ENCODE measurements around the gene CSNK1E.
"Not testable (repeated sequence)": the region's sequence is repeated elsewhere in the genome, so short reads cannot be mapped to it uniquely, and the experiment has no call there.

Gene CSNK1E
- long read RNA-seq, transcript CSNK1E-203 (11 exons, 2,791 nt), result major isoform, 7 of 18 reads
- long read RNA-seq, partial matches to known transcripts, result 5 of 18 reads
- long read RNA-seq, other reads (novel, unspliced or antisense), result 2 of 18 reads

DNA sequence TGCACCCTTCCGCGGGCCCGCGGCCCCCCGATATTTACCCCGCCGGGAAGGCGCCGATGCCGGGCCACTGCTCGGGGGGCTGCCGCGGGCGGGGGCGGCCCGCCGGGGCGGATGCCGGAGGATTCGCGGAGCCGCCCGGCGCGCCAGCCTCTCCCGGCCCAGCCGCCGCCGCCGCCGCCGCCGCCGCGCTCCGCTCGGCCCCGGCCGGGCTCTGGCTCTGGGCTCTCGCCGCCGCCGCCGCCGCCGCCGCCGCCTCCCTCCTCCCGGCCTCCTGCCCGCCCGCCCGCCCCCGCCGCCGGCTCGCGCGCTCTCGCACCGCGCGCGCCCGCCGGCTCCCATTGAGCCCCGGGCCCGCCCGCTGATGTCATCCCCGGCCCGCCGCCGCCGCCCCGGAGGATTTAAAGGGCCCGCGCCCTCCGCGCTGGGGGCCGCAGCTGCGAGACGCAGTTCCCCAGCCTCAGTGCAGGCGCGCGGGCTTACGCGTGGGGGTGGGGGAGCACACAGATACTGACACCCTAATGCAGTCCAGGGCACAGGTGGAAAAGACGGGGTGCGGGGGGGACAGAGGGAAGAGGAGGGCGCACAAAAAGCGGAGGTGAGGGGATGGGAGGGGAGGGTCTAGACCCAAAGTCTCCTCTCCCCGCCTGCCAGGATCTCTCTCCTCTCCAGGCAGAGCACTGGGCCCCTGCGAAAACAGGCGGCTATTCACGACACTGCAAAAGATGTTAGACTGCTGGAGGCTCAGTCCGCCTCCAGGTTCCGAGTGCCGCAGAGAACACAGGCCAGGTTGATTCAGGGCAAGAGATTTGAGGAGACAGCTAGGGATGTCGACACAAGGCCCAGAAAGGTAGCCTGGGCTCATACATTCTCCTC, at the start of gene CSNK1E:
CSNK1E (minus strand) TSS at position 312 of the 873 bp plus-strand sequence. CDS start 3,276 bp downstream, outside the sequence.
- peak within 1 kb of the TSS; percentile 67 for H3K4me3 ChIP-seq (replicated peaks; ENCODE audit: insufficient read depth, low read length)
- DNase-seq (ENCODE audit: low read depth in 1 of 2, low spot score in 1 of 2), result peak; percentile 49 to 51
- H3K27ac ChIP-seq (replicated peaks), result peak within 1 kb of the TSS; percentile 69
- H3K27me3 ChIP-seq (ENCODE audit: insufficient read depth, poor library complexity, severe bottlenecking), result no peaks in the 10 kb centered on the region
- no peak for TF ChIP-seq GABPA (IDR thresholded peaks at IDR 0.05; ENCODE audit: low read depth)
- no peak for TF ChIP-seq SPI1 (IDR thresholded peaks at IDR 0.05; ENCODE audit: borderline replicate concordance, low read depth)
- no peak for TF ChIP-seq POLR2AphosphoS5 (IDR thresholded peaks at IDR 0.05; ENCODE audit: low read depth)
- TF ChIP-seq CTCF (IDR thresholded peaks at IDR 0.05; ENCODE audit: insufficient read depth, low read length), result no peak

DNA sequence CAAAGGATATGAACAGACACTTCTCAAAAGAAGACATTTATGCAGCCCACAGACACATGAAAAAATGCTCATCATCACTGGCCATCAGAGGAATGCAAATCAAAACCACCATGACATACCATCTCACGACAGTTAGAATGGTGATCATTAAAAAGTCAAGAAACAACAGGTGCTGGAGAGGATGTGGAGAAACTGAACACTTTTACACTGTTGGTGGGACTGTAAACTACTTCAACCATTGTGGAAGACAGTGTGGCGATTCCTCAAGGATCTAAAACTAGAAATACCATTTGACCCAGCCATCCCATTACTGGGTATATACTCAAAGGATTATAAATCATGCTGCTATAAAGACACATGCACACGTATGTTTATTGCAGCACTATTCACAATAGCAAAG, 48.6 kb upstream of the CSNK1E start:
- DNase-seq (ENCODE audit: low read depth in 1 of 2, low spot score in 1 of 2); H3K4me3 ChIP-seq (replicated peaks; ENCODE audit: insufficient read depth, low read length); H3K27me3 ChIP-seq (ENCODE audit: insufficient read depth, poor library complexity, severe bottlenecking); H3K27ac ChIP-seq (replicated peaks): not testable (repeated sequence)

GRCh38 chr22:38365174-38365573, 47.9 kb upstream of the CSNK1E start:
- not testable (repeated sequence) for DNase-seq (ENCODE audit: low read depth in 1 of 2, low spot score in 1 of 2); H3K4me3 ChIP-seq (replicated peaks; ENCODE audit: insufficient read depth, low read length); H3K27me3 ChIP-seq (ENCODE audit: insufficient read depth, poor library complexity, severe bottlenecking); H3K27ac ChIP-seq (replicated peaks)

DNA sequence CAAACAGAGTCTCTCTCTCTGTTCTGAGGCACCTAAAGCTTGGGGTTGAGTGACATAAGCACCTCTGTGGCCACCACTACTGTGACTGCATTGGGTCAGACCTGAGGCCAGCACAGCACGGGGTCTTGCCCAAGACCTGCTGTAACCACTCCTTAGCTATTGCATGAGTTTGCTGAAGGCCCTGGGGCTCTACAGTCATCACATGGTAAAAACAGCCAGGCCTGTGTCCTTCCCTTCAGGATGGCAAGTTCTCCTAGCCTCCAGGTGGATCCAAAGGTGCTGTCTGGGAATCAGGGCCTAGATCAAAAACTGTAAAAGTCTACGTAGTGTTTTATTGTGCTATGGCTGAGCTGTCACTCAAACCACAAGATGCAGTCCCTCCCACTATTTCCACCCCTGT, 43.3 kb upstream of the CSNK1E start:
- H3K27me3 ChIP-seq (ENCODE audit: insufficient read depth, poor library complexity, severe bottlenecking); H3K4me3 ChIP-seq (replicated peaks; ENCODE audit: insufficient read depth, low read length): not testable (repeated sequence)
- H3K27ac ChIP-seq (replicated peaks), result peak overlapping the region; percentile 33; the same call in 1 of the 2 replicates
- peak in 1 of 2 experiments; percentile 67 for DNase-seq (ENCODE audit: low read depth in 1 of 2, low spot score in 1 of 2)

GRCh38 chr22:38359817-38360216, 42.6 kb upstream of the CSNK1E start:
- H3K27ac ChIP-seq (replicated peaks); DNase-seq (ENCODE audit: low read depth in 1 of 2, low spot score in 1 of 2); H3K27me3 ChIP-seq (ENCODE audit: insufficient read depth, poor library complexity, severe bottlenecking); H3K4me3 ChIP-seq (replicated peaks; ENCODE audit: insufficient read depth, low read length): not testable (repeated sequence)

DNA sequence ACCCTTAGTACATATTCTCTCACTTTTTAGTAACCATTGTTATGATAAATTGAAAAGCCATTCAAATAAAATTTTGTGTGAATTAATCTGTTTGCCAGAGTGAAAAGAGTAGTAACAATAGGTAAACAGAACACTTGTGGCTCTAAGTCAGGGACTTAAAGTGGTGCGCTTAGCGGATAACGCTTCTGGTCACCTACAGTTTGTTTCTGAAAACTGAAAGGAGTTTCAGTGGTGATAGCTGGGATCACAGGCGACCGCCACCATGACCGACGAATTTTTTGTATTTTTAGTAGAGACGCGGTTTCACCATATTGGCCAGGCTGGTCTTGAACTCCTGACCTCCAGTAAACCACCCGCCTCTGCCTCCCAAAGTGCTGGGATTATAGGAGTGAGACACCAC, 40.7 kb upstream of the CSNK1E start:
- not testable (repeated sequence) for H3K27ac ChIP-seq (replicated peaks); H3K4me3 ChIP-seq (replicated peaks; ENCODE audit: insufficient read depth, low read length); DNase-seq (ENCODE audit: low read depth in 1 of 2, low spot score in 1 of 2); H3K27me3 ChIP-seq (ENCODE audit: insufficient read depth, poor library complexity, severe bottlenecking)

DNA sequence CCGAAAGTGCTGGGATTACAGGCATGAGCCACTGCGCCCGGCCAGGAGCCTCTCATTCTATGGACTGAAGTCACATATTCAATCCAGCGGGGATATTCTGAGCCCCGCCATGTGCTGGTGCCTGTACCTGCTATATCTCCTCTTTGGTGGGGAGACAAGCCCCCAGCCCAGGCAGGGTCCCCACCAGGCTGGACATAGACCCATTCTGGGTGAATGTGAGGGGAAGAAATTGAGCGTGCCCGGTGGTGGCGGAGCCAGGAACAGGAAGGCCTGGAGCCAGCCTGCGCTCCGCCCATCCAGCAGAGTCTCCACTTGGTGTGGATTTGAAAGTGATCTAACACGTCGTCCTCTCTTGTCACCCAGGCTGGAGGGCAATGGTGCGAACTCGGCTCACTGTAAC, 38.0 kb upstream of the CSNK1E start:
- H3K27ac ChIP-seq (replicated peaks), result no peak overlapping the region
- no peak overlapping the region for H3K4me3 ChIP-seq (replicated peaks; ENCODE audit: insufficient read depth, low read length)
- DNase-seq (ENCODE audit: low read depth in 1 of 2, low spot score in 1 of 2), result no peak
- TF ChIP-seq, protein P1, sequence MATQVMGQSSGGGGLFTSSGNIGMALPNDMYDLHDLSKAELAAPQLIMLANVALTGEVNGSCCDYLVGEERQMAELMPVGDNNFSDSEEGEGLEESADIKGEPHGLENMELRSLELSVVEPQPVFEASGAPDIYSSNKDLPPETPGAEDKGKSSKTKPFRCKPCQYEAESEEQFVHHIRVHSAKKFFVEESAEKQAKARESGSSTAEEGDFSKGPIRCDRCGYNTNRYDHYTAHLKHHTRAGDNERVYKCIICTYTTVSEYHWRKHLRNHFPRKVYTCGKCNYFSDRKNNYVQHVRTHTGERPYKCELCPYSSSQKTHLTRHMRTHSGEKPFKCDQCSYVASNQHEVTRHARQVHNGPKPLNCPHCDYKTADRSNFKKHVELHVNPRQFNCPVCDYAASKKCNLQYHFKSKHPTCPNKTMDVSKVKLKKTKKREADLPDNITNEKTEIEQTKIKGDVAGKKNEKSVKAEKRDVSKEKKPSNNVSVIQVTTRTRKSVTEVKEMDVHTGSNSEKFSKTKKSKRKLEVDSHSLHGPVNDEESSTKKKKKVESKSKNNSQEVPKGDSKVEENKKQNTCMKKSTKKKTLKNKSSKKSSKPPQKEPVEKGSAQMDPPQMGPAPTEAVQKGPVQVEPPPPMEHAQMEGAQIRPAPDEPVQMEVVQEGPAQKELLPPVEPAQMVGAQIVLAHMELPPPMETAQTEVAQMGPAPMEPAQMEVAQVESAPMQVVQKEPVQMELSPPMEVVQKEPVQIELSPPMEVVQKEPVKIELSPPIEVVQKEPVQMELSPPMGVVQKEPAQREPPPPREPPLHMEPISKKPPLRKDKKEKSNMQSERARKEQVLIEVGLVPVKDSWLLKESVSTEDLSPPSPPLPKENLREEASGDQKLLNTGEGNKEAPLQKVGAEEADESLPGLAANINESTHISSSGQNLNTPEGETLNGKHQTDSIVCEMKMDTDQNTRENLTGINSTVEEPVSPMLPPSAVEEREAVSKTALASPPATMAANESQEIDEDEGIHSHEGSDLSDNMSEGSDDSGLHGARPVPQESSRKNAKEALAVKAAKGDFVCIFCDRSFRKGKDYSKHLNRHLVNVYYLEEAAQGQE (IDR thresholded peaks at IDR 0.05; ENCODE audit: insufficient replicate concordance, low read depth), result no peak
- no peak for TF ChIP-seq SPI1 (IDR thresholded peaks at IDR 0.05; ENCODE audit: borderline replicate concordance, low read depth)
- no peak for TF ChIP-seq CTCF (IDR thresholded peaks at IDR 0.05; ENCODE audit: insufficient read depth, low read length)
- TF ChIP-seq GABPA (IDR thresholded peaks at IDR 0.05; ENCODE audit: low read depth), result no peak
- no peak for TF ChIP-seq POLR2AphosphoS5 (IDR thresholded peaks at IDR 0.05; ENCODE audit: low read depth)
- H3K27me3 ChIP-seq (ENCODE audit: insufficient read depth, poor library complexity, severe bottlenecking), result no peaks in the 10 kb centered on the region

Data from HL-60 (cell line).